Neutrophil (primary cell): ENCODE data around the gene RBM5.

Experiments used
- H3K27ac ChIP-seq: fragments of 200-600 bp; sonication (generic); 2 replicates; pipeline ENCODE4 v1.5.1; 2016; ENCODE audit warnings: mild to moderate bottlenecking, moderate library complexity
- H3K27me3 ChIP-seq: fragments of 200-600 bp; sonication (generic); 2 replicates; pipeline ENCODE4 v1.6.0; 2016; ENCODE audit warnings: mild to moderate bottlenecking
- H3K36me3 ChIP-seq: fragments of 200-600 bp; sonication (generic); 2 replicates; pipeline ENCODE4 v1.5.1; 2017
- H3K4me1 ChIP-seq, 2 experiments: fragments of 200-600 bp in 1 of 2; sonication (generic) in 1 of 2; 1 replicate in 1 of 2; 2 replicates in 1 of 2; pipeline versions ENCODE4 v1.5.1 to v1.6.1; 2013 to 2016; ENCODE audit warnings: low read depth in 1 of 2, low read length in 1 of 2, mild to moderate bottlenecking in 1 of 2, moderate library complexity in 1 of 2; ENCODE audit not compliant: control insufficient read depth in 1 of 2, insufficient read depth in 1 of 2
- H3K4me3 ChIP-seq, 2 experiments: fragments of 200-600 bp in 1 of 2; sonication (generic) in 1 of 2; 1 replicate in 1 of 2; 2 replicates in 1 of 2; pipeline ENCODE4 v1.5.1; 2013 to 2016; ENCODE audit warnings: low read depth in 1 of 2, low read length in 1 of 2, mild to moderate bottlenecking in 1 of 2, moderate library complexity in 1 of 2
- H3K9me3 ChIP-seq: fragments of 200-600 bp; sonication (generic); 2 replicates; pipeline ENCODE4 v1.5.1; 2016
- CTCF ChIP-seq: fragments of 200-600 bp; sonication (generic); IDR thresholded peaks from 2 replicates; pipeline ENCODE4 v1.5.1; 2016; ENCODE audit warnings: antibody characterized with exemption

RBM5 gene

GRCh38 chr3:50164984-50165909 is 76.5 kb downstream of the RBM5 start:
- Histone ChIP-seq H3K4me3 (no peak overlapping the region), H3K4me1 (no peaks in the 10 kb centered on the region), H3K27me3 (peaks cover 4% of the 10 kb centered on the region), H3K9me3 (no peaks in the 10 kb centered on the region), H3K27ac (no peak overlapping the region), H3K36me3 (no peaks in the 10 kb centered on the region)
- no peak for TF ChIP-seq CTCF

DNA sequence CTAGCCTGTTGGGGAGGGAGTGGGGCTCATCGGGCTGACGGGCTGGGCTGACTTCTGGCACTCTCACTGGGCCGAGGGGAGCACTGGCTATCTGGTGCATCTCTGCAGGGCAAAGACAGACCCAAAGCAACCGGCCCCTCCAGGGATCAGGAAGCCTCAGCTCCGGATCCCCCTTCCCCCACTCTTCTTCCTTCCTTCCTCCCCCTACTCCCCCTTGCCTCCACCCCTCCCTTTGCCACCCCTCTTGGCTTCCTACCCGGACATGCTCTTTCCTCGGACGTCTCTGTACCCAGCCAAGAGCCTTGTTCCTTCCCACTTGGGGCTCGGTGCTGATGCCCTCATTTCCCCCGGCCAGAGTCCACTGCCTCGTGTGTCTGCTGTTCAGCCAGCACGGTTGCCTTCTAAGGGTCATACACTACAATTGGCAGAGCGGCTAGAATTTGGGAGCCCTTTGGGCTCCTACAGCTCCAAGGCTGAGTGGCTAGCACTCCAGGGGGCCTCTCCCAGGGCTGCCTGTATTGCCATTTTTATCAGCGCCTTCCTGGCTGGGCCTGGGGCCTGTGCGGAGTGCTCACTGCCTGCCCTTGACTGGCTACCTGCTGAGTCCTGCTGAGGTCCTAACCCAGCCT is 77.3 kb downstream of the RBM5 start:
- no peak overlapping the region for H3K4me3 ChIP-seq
- no peak for TF ChIP-seq CTCF
- H3K9me3 ChIP-seq = no peaks in the 10 kb centered on the region
- no peaks in the 10 kb centered on the region for H3K36me3 ChIP-seq
- H3K4me1 ChIP-seq = no peaks in the 10 kb centered on the region
- H3K27me3 ChIP-seq = peaks cover 4% of the 10 kb centered on the region
- H3K27ac ChIP-seq = no peak overlapping the region

GRCh38 chr3:50166620-50167019 is 77.9 kb downstream of the RBM5 start:
- Histone ChIP-seq H3K4me3 (no peak overlapping the region), H3K36me3 (no peaks in the 10 kb centered on the region)

DNA sequence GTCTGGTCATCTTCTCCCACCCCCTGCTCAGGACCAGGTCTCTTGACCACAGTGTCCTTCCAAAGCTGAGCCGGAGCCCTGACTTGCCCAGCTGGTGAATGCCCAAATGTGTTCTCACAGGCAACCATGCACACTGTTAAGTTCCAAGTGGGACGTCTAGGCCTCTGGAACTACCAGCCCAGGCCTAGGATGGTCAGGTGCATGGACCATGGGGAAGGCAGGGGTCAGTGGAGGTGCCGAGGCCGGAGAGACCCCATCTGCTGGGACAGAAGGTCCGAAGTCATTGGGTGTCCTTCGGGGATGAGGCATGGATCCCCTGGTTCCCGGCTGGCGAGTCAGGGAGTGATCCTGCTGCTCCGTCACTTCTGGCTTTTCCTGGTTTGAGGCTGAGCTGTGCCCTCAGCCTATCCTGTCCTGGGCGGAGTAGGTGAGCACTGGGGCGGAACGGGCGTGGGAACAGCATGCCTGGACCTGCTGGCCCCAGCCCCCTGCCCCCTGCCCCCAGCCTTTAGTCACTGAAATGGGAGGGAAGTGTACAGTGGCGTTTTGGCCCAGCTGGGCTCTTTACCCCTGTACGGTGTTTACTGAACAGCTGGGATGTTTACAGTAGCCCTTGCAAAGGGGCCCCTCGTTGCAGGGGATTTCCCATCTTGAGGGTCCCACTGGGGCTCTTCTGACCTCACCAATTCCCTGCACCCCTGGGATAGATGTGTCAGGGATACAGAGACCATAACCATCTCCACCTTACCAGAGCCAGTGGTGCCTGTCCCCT is 78.5 kb downstream of the RBM5 start:
- H3K4me3 ChIP-seq = no peak overlapping the region
- H3K36me3 ChIP-seq = no peaks in the 10 kb centered on the region
- H3K4me1 ChIP-seq = no peaks in the 10 kb centered on the region
- no peaks in the 10 kb centered on the region for H3K9me3 ChIP-seq
- H3K27ac ChIP-seq = no peak overlapping the region
- H3K27me3 ChIP-seq = no peaks in the 10 kb centered on the region
- no peak for TF ChIP-seq CTCF

More at GRCh38 chr3:50166620-50167019, 77.9 kb downstream of the RBM5 start:
- no peaks in the 10 kb centered on the region for H3K9me3 ChIP-seq
- H3K4me1 ChIP-seq = no peaks in the 10 kb centered on the region
- H3K27ac ChIP-seq = no peak overlapping the region
- no peak for TF ChIP-seq CTCF
- H3K27me3 ChIP-seq = peaks cover 4% of the 10 kb centered on the region

DNA sequence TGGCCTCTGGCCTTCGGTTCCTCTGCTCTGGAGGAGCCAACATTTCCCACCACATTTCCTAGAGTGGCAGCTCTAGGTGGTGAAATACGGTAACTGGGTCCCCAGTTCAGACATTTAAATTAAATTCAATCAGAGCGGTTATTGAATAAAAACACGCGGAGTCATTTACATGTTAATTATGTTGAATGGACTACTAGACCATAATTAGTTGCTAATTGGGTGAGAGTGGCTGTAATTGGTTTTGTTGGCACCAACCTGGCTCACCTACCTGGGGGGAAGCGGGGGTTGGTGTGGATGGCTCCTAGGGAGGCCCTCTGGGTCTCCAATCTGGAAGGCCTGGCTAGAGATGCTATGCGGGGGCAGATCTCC is 79.1 kb downstream of the RBM5 start:
- TF ChIP-seq CTCF = no peak
- Histone ChIP-seq H3K4me3 (no peak overlapping the region), H3K27ac (no peak overlapping the region), H3K36me3 (no peaks in the 10 kb centered on the region), H3K4me1 (no peaks in the 10 kb centered on the region), H3K27me3 (no peaks in the 10 kb centered on the region), H3K9me3 (no peaks in the 10 kb centered on the region)
